GM18951 (cell line): Measurements from ENCODE around the gene GABRA4.

ENCODE experiments used
- POLR2A ChIP-seq: IDR thresholded peaks from 4 replicates; pipeline ENCODE4 v1.6.1; 2011; ENCODE audit warnings: mild to moderate bottlenecking; ENCODE audit not compliant: insufficient read length, insufficient read depth; ENCODE audit errors: extremely low read depth
- in situ Hi-C: fragments of 300-500 bp; cut with MboI; formaldehyde crosslinking; loops from one replicate; pipeline ENCODE4 v1.12.0; 2022; ENCODE audit warnings: low sequenced_read_pairs, mixed read lengths, inconsistent platforms; ENCODE audit not compliant: unreplicated experiment

Gene GABRA4

GRCh38 chr4:46937493-46937892 is 55.9 kb downstream of the GABRA4 start:
- TF ChIP-seq POLR2A, result no peak

GRCh38 chr4:46934726-46935125 is 58.7 kb downstream of the GABRA4 start:
- no peak for TF ChIP-seq POLR2A
- in situ Hi-C loops, result loop anchor here (10.0 to 25.0 kb wide), 2 partner anchors 103 to 450 kb away; partner anchors contain the start of gene GABRB1

More at GRCh38 chr4:46937493-46937892, 55.9 kb downstream of the GABRA4 start:
- in situ Hi-C loops, result loop anchor here (10.0 to 25.0 kb wide), 2 partner anchors 100 to 447 kb away; partner anchors contain the start of gene GABRB1

- no peak for TF ChIP-seq POLR2A
Measured at GRCh38 chr4:46933686-46934085, 59.7 kb downstream of the GABRA4 start.

GRCh38 chr4:46931981-46932380 is 61.4 kb downstream of the GABRA4 start:
- no peak for TF ChIP-seq POLR2A
- in situ Hi-C loops, result loop anchor here (10.0 to 25.0 kb wide), 2 partner anchors 105 to 453 kb away; partner anchors contain the start of gene GABRB1

More at GRCh38 chr4:46933686-46934085, 59.7 kb downstream of the GABRA4 start:
- in situ Hi-C loops, result loop anchor here (10.0 to 25.0 kb wide), 2 partner anchors 104 to 451 kb away; partner anchors contain the start of gene GABRB1

GRCh38 chr4:46930891-46931290 is 62.5 kb downstream of the GABRA4 start:
- no peak for TF ChIP-seq POLR2A
- in situ Hi-C loops, result loop anchor here (10.0 to 25.0 kb wide), 2 partner anchors 106 to 454 kb away; partner anchors contain the start of gene GABRB1

GRCh38 chr4:46927201-46927600 is 66.2 kb downstream of the GABRA4 start:
- in situ Hi-C loops, result loop anchor here (25.0 kb wide), 1 partner anchor 110 kb away; the partner anchor contains the start of gene GABRB1
- TF ChIP-seq POLR2A, result no peak

- in situ Hi-C loops, result loop anchor here (25.0 kb wide), 1 partner anchor 112 kb away; the partner anchor contains the start of gene GABRB1
Measured at GRCh38 chr4:46924789-46925529, 68.4 kb downstream of the GABRA4 start.

GRCh38 chr4:46922205-46922604 is 71.2 kb downstream of the GABRA4 start:
- no peak for TF ChIP-seq POLR2A
- in situ Hi-C loops, result no loop called here

More at GRCh38 chr4:46924789-46925529, 68.4 kb downstream of the GABRA4 start:
- no peak for TF ChIP-seq POLR2A

- no peak for TF ChIP-seq POLR2A
- in situ Hi-C loops, result no loop called here
Measured at GRCh38 chr4:46909078-46909477, 84.3 kb downstream of the GABRA4 start, which contains the start of gene COX7B2. TSS of gene COX7B2 (minus strand) at chr4:46909245. CDS start at chr4:46735192, 174,053 bp downstream.

GRCh38 chr4:46908148-46908547 is 85.2 kb downstream of the GABRA4 start:
- in situ Hi-C loops, result no loop called here
- TF ChIP-seq POLR2A, result no peak

GRCh38 chr4:46900082-46900481 is 93.3 kb downstream of the GABRA4 start:
- TF ChIP-seq POLR2A, result no peak
- in situ Hi-C loops, result no loop called here

- TF ChIP-seq POLR2A, result no peak
- in situ Hi-C loops, result no loop called here
Measured at GRCh38 chr4:46894826-46895225, 98.6 kb downstream of the GABRA4 start.

- TF ChIP-seq POLR2A, result no peak
- in situ Hi-C loops, result no loop called here
Measured at GRCh38 chr4:46890056-46890455, 103.3 kb downstream of the GABRA4 start.

- in situ Hi-C loops, result no loop called here
Measured at GRCh38 chr4:46889410-46889809, 104.0 kb downstream of the GABRA4 start.

More at GRCh38 chr4:46889410-46889809, 104.0 kb downstream of the GABRA4 start:
- no peak for TF ChIP-seq POLR2A
